HepG2 (cell line): ENCODE results near the gene CGREF1. TPM values are rescaled to one million over a fixed set of nuclear protein-coding genes. Genes with fewer than 3 reads are reported as not detected.

Experiments
- ATAC-seq: fragments of 200-7000 bp; cut with Tn5 transposase; 3 replicates; pipeline ENCODE4 v1.9.1; 2020; ENCODE audit warnings: mild to moderate bottlenecking, moderate library complexity
- BruUV-seq: library from RNA; stranded (reverse); fragments of 400-500 nt; replicated peaks from 2 replicates; lab custom pipeline; 2021; lab: Mats Ljungman, UMichigan
- CTCF ChIA-PET: fragments of 300-600 bp; formaldehyde crosslinking; extraction: SDS; loops from one replicate; lab custom pipeline; 2021; ENCODE audit warnings: low total read pairs, inconsistent platforms, low intra/inter-chr PET ratio; lab: Yijun Ruan, JAX
- POLR2A ChIA-PET: fragments of 350-600 bp; sonication (Branson Sonifier 250); formaldehyde crosslinking; loops from one replicate; lab custom pipeline; 2020; ENCODE audit warnings: antibody characterized with exemption, inconsistent platforms; lab: Yijun Ruan, JAX
- DNase-seq: peaks from one replicate; pipeline ENCODE4 v3.0.0-alpha.2; 2015; ENCODE audit warnings: low spot score
- FAIRE-seq: peaks from 3 replicates; lab custom pipeline; 2011; peaks lifted over from hg19 to GRCh38; lab: Jason Lieb, UNC
- H2AFZ ChIP-seq: one replicate; pipeline ENCODE4 v1.6.1; 2011; ENCODE audit warnings: low read length, inconsistent platforms
- H3K27ac ChIP-seq: fragments of 300-600 bp; 3 replicates; pipeline ENCODE4 v1.8.0; 2011; ENCODE audit warnings: mixed run types, mild to moderate bottlenecking, mixed read lengths, low read length, inconsistent platforms; ENCODE audit not compliant: insufficient read depth; ENCODE audit errors: extremely low read length
- H3K27me3 ChIP-seq, 2 experiments: fragments of 200-600 bp in 1 of 2; 2 replicates in 1 of 2; 3 replicates in 1 of 2; pipeline versions ENCODE4 v1.6.0 to v1.8.0; 2011; ENCODE audit warnings: low read length in 2 of 2, mild to moderate bottlenecking in 2 of 2, moderate library complexity in 2 of 2, inconsistent platforms in 1 of 2; ENCODE audit not compliant: insufficient read depth in 2 of 2, control insufficient read depth in 1 of 2
- H3K36me3 ChIP-seq, 2 experiments: fragments of 200-600 bp in 1 of 2; replicated peaks in 1 of 2; 2 replicates in 1 of 2; 3 replicates in 1 of 2; pipeline versions ENCODE4 v1.5.1 to v1.8.0; 2011; ENCODE audit warnings: low read length in 2 of 2, inconsistent platforms in 1 of 2; ENCODE audit not compliant: insufficient read depth in 2 of 2, control insufficient read depth in 1 of 2
- H3K4me1 ChIP-seq: 2 replicates; pipeline ENCODE4 v1.5.1; 2012; ENCODE audit warnings: low read length, inconsistent platforms; ENCODE audit not compliant: insufficient read depth
- H3K4me2 ChIP-seq: 2 replicates; pipeline ENCODE4 v1.6.0; 2011; ENCODE audit warnings: low read depth, low read length, inconsistent platforms
- H3K4me3 ChIP-seq, 3 experiments: fragments of 200-600 bp in 1 of 3; sonication (generic), shearing (Covaris generic) in 1 of 3; replicated peaks in 1 of 3; 2 replicates each; pipeline ENCODE4 v1.5.1; 2011 to 2016; ENCODE audit warnings: low read length in 3 of 3, inconsistent platforms in 2 of 3, low read depth in 2 of 3, mild to moderate bottlenecking in 2 of 3, control low read depth in 1 of 3, mixed read lengths in 1 of 3; ENCODE audit not compliant: insufficient read depth in 1 of 3
- H3K79me2 ChIP-seq: one replicate; pipeline ENCODE4 v1.6.1; 2011; ENCODE audit warnings: low read length, inconsistent platforms; ENCODE audit not compliant: insufficient read depth
- H3K9ac ChIP-seq: 2 replicates; pipeline ENCODE4 v1.6.0; 2011; ENCODE audit warnings: mild to moderate bottlenecking, low read depth, low read length, inconsistent platforms; ENCODE audit not compliant: insufficient read depth
- H3K9me3 ChIP-seq: 2 replicates; pipeline ENCODE4 v1.5.1; 2012; ENCODE audit warnings: mild to moderate bottlenecking, low read length
- H4K20me1 ChIP-seq: 2 replicates; pipeline ENCODE4 v1.6.0; 2011; ENCODE audit warnings: inconsistent platforms, mild to moderate bottlenecking, low read length, moderate library complexity; ENCODE audit not compliant: insufficient read depth
- AGO1 ChIP-seq: fragments of 200-400 bp; formaldehyde crosslinking; IDR thresholded peaks from 2 replicates; pipeline ENCODE4 v1.6.1; 2017; ENCODE audit warnings: mild to moderate bottlenecking, low read depth, low read length, moderate library complexity; ENCODE audit not compliant: poor library complexity, severe bottlenecking
- FOXC1 ChIP-seq: sonication (generic); formaldehyde crosslinking; IDR thresholded peaks from 2 replicates; pipeline ENCODE4 v1.8.0; 2022; ENCODE audit warnings: mild to moderate bottlenecking, missing genetic modification reagents, borderline replicate concordance
- HNF4A ChIP-seq: sonication (generic); formaldehyde crosslinking; IDR thresholded peaks from 2 replicates; pipeline ENCODE4 v1.4.0; 2020; ENCODE audit warnings: missing genetic modification reagents
- NONO ChIP-seq, 2 experiments: fragments of 450-650 bp in 1 of 2; sonication (generic) in 1 of 2; formaldehyde crosslinking in 1 of 2; IDR thresholded peaks in 1 of 2; conservative IDR thresholded peaks in 1 of 2; 2 replicates each; pipeline versions ENCODE4 v1.6.1 to v1.8.0; 2017 to 2022; ENCODE audit warnings: mild to moderate bottlenecking in 1 of 2, missing genetic modification reagents in 1 of 2, moderate library complexity in 1 of 2
- POLR2A ChIP-seq, 2 experiments: IDR thresholded peaks; 2 replicates each; pipeline ENCODE4 v1.6.1; 2011; ENCODE audit warnings: low read depth in 2 of 2, low read length in 2 of 2, mild to moderate bottlenecking in 1 of 2, moderate library complexity in 1 of 2; ENCODE audit not compliant: insufficient read depth in 1 of 2
- POLR2AphosphoS5 ChIP-seq: IDR thresholded peaks from 2 replicates; pipeline ENCODE4 v1.6.1; 2012; ENCODE audit warnings: low read depth, low read length
- ZNF253 ChIP-seq: sonication (generic); formaldehyde crosslinking; IDR thresholded peaks from 2 replicates; pipeline ENCODE4 v1.8.0; 2022; ENCODE audit warnings: mild to moderate bottlenecking, missing genetic modification reagents, borderline replicate concordance
- ZNF354B ChIP-seq: sonication (generic); formaldehyde crosslinking; IDR thresholded peaks from 2 replicates; pipeline ENCODE4 v1.8.0; 2022; ENCODE audit warnings: mild to moderate bottlenecking, missing genetic modification reagents
- ZNF616 ChIP-seq: sonication (generic); formaldehyde crosslinking; IDR thresholded peaks from 2 replicates; pipeline ENCODE4 v1.5.0; 2020; ENCODE audit warnings: low read depth, mild to moderate bottlenecking, missing genetic modification reagents
- WGBS: methylation state at CpG from one replicate; pipeline ENCODE4 v1.1.6; 2017; ENCODE audit warnings: low lambda C conversion rate; 5-methylcytosine and 5-hydroxymethylcytosine counted together
- in situ Hi-C: cut with HindIII; loops from 2 replicates; pipeline ENCODE4 v1.10.0; 2017; ENCODE audit warnings: low pct_unique_long_range_greater_than_20kb; ENCODE audit not compliant: extremely low pct_ligation_motif_present
- intact Hi-C: fragments of 100-400 bp; cut with micrococcal nuclease; formaldehyde crosslinking; loops from one replicate; pipeline ENCODE4 v1.10.0; 2022; ENCODE audit not compliant: unreplicated experiment
- polyA plus RNA-seq, 8 experiments: library from polyadenylated mRNA; depleted of rRNA in 3 of 8; stranded (reverse) in 7 of 8; unstranded in 1 of 8; fragments of >200 nt; fragmentation: Illumina TruSeq in 4 of 8; extraction: Trizol in 4 of 8; gene quantifications; 2 replicates each; pipeline versions ENCODE4 v1.2.1 to v1.2.3, GENCODE V29; 2011 to 2016; ENCODE audit warnings: low read depth in 4 of 8, missing spikeins in 1 of 8, mixed read lengths in 1 of 8; ENCODE audit not compliant: insufficient read depth in 1 of 8
- total RNA-seq, 5 experiments: library from RNA; depleted of rRNA; stranded (reverse); fragments of >200 nt; fragmentation: Illumina TruSeq; extraction: Trizol; gene quantifications; 2 replicates each; pipeline ENCODE4 v1.2.3, GENCODE V29; 2016; ENCODE audit warnings: low read depth in 1 of 5
- TF ChIP-seq, protein P1 (sequence below): sonication (generic); formaldehyde crosslinking; IDR thresholded peaks from 2 replicates; pipeline ENCODE4 v1.5.1; 2020; ENCODE audit warnings: mild to moderate bottlenecking, missing genetic modification reagents, moderate library complexity
- TF ChIP-seq, protein P2 (sequence below): sonication (generic); formaldehyde crosslinking; IDR thresholded peaks from 2 replicates; pipeline ENCODE4 v1.4.0; 2020; ENCODE audit warnings: mild to moderate bottlenecking, missing genetic modification reagents

Gene CGREF1
- total and polyA plus RNA-seq, 2 of the 13 experiments (the other 11 are each of a cell fraction or from before 2014, with no cell fraction given): 13.9 to 23.4 TPM

DNA sequence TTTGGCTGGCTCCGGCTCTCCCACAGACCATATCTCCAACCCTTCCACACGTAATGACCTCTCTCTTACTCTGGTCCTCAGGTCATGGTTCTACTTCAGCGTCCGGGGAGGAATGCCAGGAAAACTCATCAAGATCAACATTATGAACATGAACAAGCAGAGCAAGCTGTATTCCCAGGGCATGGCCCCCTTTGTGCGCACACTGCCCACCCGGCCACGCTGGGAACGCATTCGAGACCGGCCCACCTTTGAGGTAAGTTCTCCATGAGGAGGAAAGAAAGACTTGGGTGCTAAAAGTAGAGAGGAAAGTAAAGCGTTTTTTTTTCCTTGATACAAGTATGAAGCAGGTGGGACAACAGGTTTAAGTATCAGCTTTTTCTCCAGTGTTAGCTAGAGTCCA is 65.6 kb downstream of the CGREF1 start:
- CTCF ChIA-PET: no interaction called here
- in situ Hi-C loops (no loop called here), intact Hi-C loops (no loop called here)
- Histone ChIP-seq H3K27ac (no peak overlapping the region), H4K20me1 (peaks cover 3% of the 10 kb centered on the region; the same call in 1 of the 2 replicates), H3K9me3 (no peaks in the 10 kb centered on the region), H3K4me2 (peak overlapping the region; percentile 81; the same call in 1 of the 2 replicates), H3K9ac (no peak overlapping the region), H3K36me3 (peaks cover 11 to 52% of the 10 kb centered on the region in 2 experiments), H2AFZ (no peak overlapping the region)
- FAIRE-seq: no peak
- TF ChIP-seq POLR2AphosphoS5 (0 out of 2 replicates have a peak, but pooled peaks have one; percentile 25), NONO (IDR thresholded peaks at IDR 0.05) (no peak), NONO (CRISPR knock-in tag; conservative IDR thresholded peaks at IDR 0.05) (no peak)
- TF ChIP-seq, all 625 proteins: peak for 1
- 89% methylated on average over 11 of the region's 11 CpGs for WGBS
- Histone ChIP-seq H3K4me3 (no peak overlapping the region), H3K27me3 (no peaks in the 10 kb centered on the region; a peak in 1 of 5 replicates), H3K79me2 (peaks cover 8% of the 10 kb centered on the region), H3K4me1 (peaks cover 24% of the 10 kb centered on the region)
- DNase-seq: no peak
- no peak for ATAC-seq
- BruUV-seq: no TSS peak
- POLR2A ChIA-PET: interaction anchor here (0.9 to 6.4 kb wide), 4 partner anchors 10 to 34 kb away, joined by 3 to 100 read pairs (median 73); partner anchors contain the start of genes EMILIN1 and OST4

DNA sequence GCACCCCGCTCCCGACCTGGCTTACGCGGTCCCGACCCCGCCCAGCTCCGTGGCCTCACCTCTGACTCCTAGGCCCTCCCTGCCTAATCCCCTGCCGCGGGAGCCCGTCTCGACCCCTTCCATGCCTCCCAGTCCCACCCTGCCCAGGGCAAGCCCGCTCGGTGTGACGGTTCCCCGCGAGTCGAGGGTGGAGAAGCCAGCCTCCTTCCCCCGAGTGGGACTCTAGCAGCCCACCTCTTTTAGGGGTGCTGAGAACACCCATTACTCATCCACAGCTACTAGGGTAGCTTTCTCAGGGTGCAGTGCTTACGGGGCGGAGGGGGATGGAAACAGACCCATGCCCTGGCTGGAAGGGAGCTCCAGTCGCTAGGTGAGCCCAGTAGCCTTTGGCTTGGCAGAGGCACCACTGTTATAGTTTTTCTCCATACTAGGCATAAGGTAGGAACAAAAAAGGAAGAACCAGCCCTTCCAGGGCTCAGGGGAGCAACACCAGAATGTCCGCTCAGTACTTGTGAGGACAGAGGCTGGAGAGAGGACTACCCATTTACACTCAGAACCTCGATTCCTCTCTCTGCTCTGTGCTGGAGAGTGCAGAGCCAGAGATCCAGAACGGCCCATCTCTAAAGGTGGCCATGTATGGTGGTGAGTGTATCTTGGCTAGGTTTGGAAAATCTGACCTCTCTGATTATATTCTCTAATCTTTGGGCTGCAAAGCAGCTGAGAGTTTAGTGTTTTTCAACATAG is 66.9 kb downstream of the CGREF1 start:
- H3K9ac ChIP-seq: peak overlapping the region; percentile 77
- FAIRE-seq: peak; percentile 51
- TF ChIP-seq ZNF616 (CRISPR knock-in tag) (0 out of 2 replicates have a peak, but pooled peaks have one; percentile 1), FOXC1 (CRISPR knock-in tag) (no peak), ZNF253 (CRISPR knock-in tag) (0 out of 2 replicates have a peak, but pooled peaks have one; percentile 47), POLR2A (IDR thresholded peaks at IDR 0.05; ENCODE audit: insufficient read depth in 1 of 2, low read depth in 2 of 2, low read length in 2 of 2) (0 out of 4 replicates have a peak, but pooled peaks have one; percentile 5 to 35), AGO1 (peak; percentile 11), HNF4A (CRISPR knock-in tag) (no peak), ZNF354B (CRISPR knock-in tag) (0 out of 2 replicates have a peak, but pooled peaks have one; percentile 2)
- TF ChIP-seq, protein P1, sequence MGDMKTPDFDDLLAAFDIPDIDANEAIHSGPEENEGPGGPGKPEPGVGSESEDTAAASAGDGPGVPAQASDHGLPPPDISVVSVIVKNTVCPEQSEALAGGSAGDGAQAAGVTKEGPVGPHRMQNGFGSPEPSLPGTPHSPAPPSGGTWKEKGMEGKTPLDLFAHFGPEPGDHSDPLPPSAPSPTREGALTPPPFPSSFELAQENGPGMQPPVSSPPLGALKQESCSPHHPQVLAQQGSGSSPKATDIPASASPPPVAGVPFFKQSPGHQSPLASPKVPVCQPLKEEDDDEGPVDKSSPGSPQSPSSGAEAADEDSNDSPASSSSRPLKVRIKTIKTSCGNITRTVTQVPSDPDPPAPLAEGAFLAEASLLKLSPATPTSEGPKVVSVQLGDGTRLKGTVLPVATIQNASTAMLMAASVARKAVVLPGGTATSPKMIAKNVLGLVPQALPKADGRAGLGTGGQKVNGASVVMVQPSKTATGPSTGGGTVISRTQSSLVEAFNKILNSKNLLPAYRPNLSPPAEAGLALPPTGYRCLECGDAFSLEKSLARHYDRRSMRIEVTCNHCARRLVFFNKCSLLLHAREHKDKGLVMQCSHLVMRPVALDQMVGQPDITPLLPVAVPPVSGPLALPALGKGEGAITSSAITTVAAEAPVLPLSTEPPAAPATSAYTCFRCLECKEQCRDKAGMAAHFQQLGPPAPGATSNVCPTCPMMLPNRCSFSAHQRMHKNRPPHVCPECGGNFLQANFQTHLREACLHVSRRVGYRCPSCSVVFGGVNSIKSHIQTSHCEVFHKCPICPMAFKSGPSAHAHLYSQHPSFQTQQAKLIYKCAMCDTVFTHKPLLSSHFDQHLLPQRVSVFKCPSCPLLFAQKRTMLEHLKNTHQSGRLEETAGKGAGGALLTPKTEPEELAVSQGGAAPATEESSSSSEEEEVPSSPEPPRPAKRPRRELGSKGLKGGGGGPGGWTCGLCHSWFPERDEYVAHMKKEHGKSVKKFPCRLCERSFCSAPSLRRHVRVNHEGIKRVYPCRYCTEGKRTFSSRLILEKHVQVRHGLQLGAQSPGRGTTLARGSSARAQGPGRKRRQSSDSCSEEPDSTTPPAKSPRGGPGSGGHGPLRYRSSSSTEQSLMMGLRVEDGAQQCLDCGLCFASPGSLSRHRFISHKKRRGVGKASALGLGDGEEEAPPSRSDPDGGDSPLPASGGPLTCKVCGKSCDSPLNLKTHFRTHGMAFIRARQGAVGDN (CRISPR knock-in tag): peak; percentile 31; the same call in 1 of the 2 replicates
- TF ChIP-seq, protein P2, sequence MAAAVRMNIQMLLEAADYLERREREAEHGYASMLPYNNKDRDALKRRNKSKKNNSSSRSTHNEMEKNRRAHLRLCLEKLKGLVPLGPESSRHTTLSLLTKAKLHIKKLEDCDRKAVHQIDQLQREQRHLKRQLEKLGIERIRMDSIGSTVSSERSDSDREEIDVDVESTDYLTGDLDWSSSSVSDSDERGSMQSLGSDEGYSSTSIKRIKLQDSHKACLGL (CRISPR knock-in tag): no peak; the same call in 1 of the 2 replicates

More for the DNA sequence above, 66.9 kb downstream of the CGREF1 start:
- DNase-seq: no peak
- Histone ChIP-seq H3K36me3 (peaks cover 9 to 42% of the 10 kb centered on the region in 2 experiments), H3K4me1 (peaks cover 24% of the 10 kb centered on the region), H3K9me3 (no peaks in the 10 kb centered on the region), H2AFZ (no peak overlapping the region), H3K27ac (peak overlapping the region; percentile 4), H3K4me2 (peak overlapping the region; percentile 81), H3K27me3 (no peaks in the 10 kb centered on the region; a peak in 1 of 5 replicates), H4K20me1 (peaks cover 3% of the 10 kb centered on the region; the same call in 1 of the 2 replicates), H3K79me2 (peaks cover 8% of the 10 kb centered on the region), H3K4me3 (peak overlapping the region; percentile 86 to 97 (median 91))
- ChIA-PET POLR2A (interaction anchor here (0.9 to 6.4 kb wide), 17 partner anchors 10 to 318 kb away, joined by 3 to 100 read pairs (median 15); partner anchors contain the start of genes ATRAID, EIF2B4, EMILIN1 and GTF3C2), CTCF (no interaction called here)
- intact Hi-C loops (loop anchor here (1.0 to 2.0 kb wide), 2 partner anchors 19 to 27 kb away; partner anchors contain the start of genes EMILIN1 and OST4), in situ Hi-C loops (no loop called here)
- 9% methylated on average over 15 of the region's 24 CpGs for WGBS
- ATAC-seq: peak; percentile 11
- no TSS peak for BruUV-seq
